ENCODE measurements around the gene PTPRD. TPM values are rescaled to one million over a fixed set of nuclear protein-coding genes. Genes with fewer than 3 reads are reported as not detected.

The PTPRD gene
- total and polyA plus RNA-seq, 2 donors (not counting 1 experiment from before 2014, with no cell fraction given): not detected

GRCh38 chr9:8278048-8278447 is 2334.8 kb downstream of the PTPRD start:
- peaks cover 0 to 7% (median 0%) of the 10 kb centered on the region in 3 donors for H3K9me3 ChIP-seq (ENCODE audit: control extremely low read depth in 1 of 3, control insufficient read depth in 2 of 3, insufficient read depth in 1 of 3, low read length in 2 of 3)
- H3K79me2 ChIP-seq (ENCODE audit: control insufficient read depth, insufficient read depth, low read length): no peaks in the 10 kb centered on the region
- Mint-ChIP-seq H3K27ac (no peak overlapping the region), H3K9me3 (ENCODE audit: insufficient read depth) (peaks cover 6% of the 10 kb centered on the region), H3K27me3 (no peaks in the 10 kb centered on the region), H3K4me3 (no peak overlapping the region), H3K4me1 (no peaks in the 10 kb centered on the region)
- H3K36me3 ChIP-seq (replicated peaks in 1 of 2; ENCODE audit: control extremely low read depth in 1 of 2, control insufficient read depth in 1 of 2, extremely low read depth in 1 of 2, insufficient read depth in 2 of 2, low read length in 1 of 2): no peaks in the 10 kb centered on the region
- H4K20me1 ChIP-seq (ENCODE audit: control insufficient read depth, insufficient read depth, low read length, poor library complexity, severe bottlenecking): no peaks in the 10 kb centered on the region
- intact Hi-C loops (cut with micrococcal nuclease): no loop called here
- CTCF ChIA-PET: interaction anchor here (1.6 kb wide), 1 partner anchor 12 kb away, joined by 4 read pairs; no protein-coding TSS in a partner anchor
- no peak for TF ChIP-seq CTCF (IDR thresholded peaks at IDR 0.05)
- no peak for TF ChIP-seq EZH2 (IDR thresholded peaks at IDR 0.05; ENCODE audit: borderline replicate concordance, insufficient read depth, low read depth, low read length, poor library complexity, severe bottlenecking)
- no peak overlapping the region for H3K4me3 ChIP-seq (ENCODE audit: control extremely low read depth in 1 of 5, extremely low read depth in 1 of 5, insufficient read depth in 1 of 5, low read depth in 2 of 5, low read length in 4 of 5)
- no peak overlapping the region for H2AFZ ChIP-seq (ENCODE audit: insufficient read depth, low read depth, low read length, poor library complexity, severe bottlenecking)
- no peak for DNase-seq
- no peak for ATAC-seq (ENCODE audit: low read depth)
- H3K4me2 ChIP-seq (replicated peaks; ENCODE audit: low read depth, low read length, poor library complexity, severe bottlenecking): no peak overlapping the region
- POLR2A ChIA-PET: no interaction called here
- no peak overlapping the region for H3K9ac ChIP-seq (ENCODE audit: low read length)
- no peaks in the 10 kb centered on the region for H3K4me1 ChIP-seq (ENCODE audit: control insufficient read depth in 2 of 2, insufficient read depth in 2 of 2, low read length in 2 of 2)
- whole genome bisulfite sequencing (ENCODE audit: insufficient coverage): 90% methylated on average over 2 of the region's 3 CpGs
- peaks cover 0 to 4% (median 0%) of the 10 kb centered on the region in 4 experiments for H3K27me3 ChIP-seq (replicated peaks in 1 of 4; ENCODE audit: control extremely low read depth in 1 of 4, control insufficient read depth in 3 of 4, insufficient read depth in 4 of 4, low read length in 3 of 4)
- H3K27ac ChIP-seq (ENCODE audit: low read length in 2 of 2): no peak overlapping the region

- Histone ChIP-seq H2AFZ (ENCODE audit: insufficient read depth, low read depth, low read length, poor library complexity, severe bottlenecking) (no peak overlapping the region), H4K20me1 (ENCODE audit: control insufficient read depth, insufficient read depth, low read length, poor library complexity, severe bottlenecking) (no peaks in the 10 kb centered on the region), H3K27ac (ENCODE audit: low read length in 2 of 2) (no peak overlapping the region), H3K4me1 (ENCODE audit: control insufficient read depth in 2 of 2, insufficient read depth in 2 of 2, low read length in 2 of 2) (no peaks in the 10 kb centered on the region), H3K9me3 (ENCODE audit: control extremely low read depth in 1 of 3, control insufficient read depth in 2 of 3, insufficient read depth in 1 of 3, low read length in 2 of 3) (peaks cover 0 to under 1% (median 0%) of the 10 kb centered on the region in 3 donors), H3K4me2 (replicated peaks; ENCODE audit: low read depth, low read length, poor library complexity, severe bottlenecking) (no peak overlapping the region), H3K27me3 (replicated peaks in 1 of 4; ENCODE audit: control extremely low read depth in 1 of 4, control insufficient read depth in 3 of 4, insufficient read depth in 4 of 4, low read length in 3 of 4) (peaks cover 0 to 1% (median 0%) of the 10 kb centered on the region in 4 experiments), H3K4me3 (ENCODE audit: control extremely low read depth in 1 of 5, extremely low read depth in 1 of 5, insufficient read depth in 1 of 5, low read depth in 2 of 5, low read length in 4 of 5) (no peak overlapping the region), H3K9ac (ENCODE audit: low read length) (no peak overlapping the region), H3K79me2 (ENCODE audit: control insufficient read depth, insufficient read depth, low read length) (no peaks in the 10 kb centered on the region), H3K36me3 (replicated peaks in 1 of 2; ENCODE audit: control extremely low read depth in 1 of 2, control insufficient read depth in 1 of 2, extremely low read depth in 1 of 2, insufficient read depth in 2 of 2, low read length in 1 of 2) (no peaks in the 10 kb centered on the region)
- TF ChIP-seq EZH2 (IDR thresholded peaks at IDR 0.05; ENCODE audit: borderline replicate concordance, insufficient read depth, low read depth, low read length, poor library complexity, severe bottlenecking) (no peak), CTCF (IDR thresholded peaks at IDR 0.05) (no peak)
- ChIA-PET CTCF (no interaction called here), POLR2A (no interaction called here)
- ATAC-seq (ENCODE audit: low read depth): no peak
- no peak overlapping the region for H3K4me3 Mint-ChIP-seq
- no peaks in the 10 kb centered on the region for H3K9me3 Mint-ChIP-seq (ENCODE audit: insufficient read depth)
- no peaks in the 10 kb centered on the region for H3K4me1 Mint-ChIP-seq
- no peaks in the 10 kb centered on the region for H3K27me3 Mint-ChIP-seq
- DNase-seq: no peak
- H3K27ac Mint-ChIP-seq: no peak overlapping the region
- intact Hi-C loops (cut with micrococcal nuclease): no loop called here
Observed at GRCh38 chr9:8270235-8270634, 2342.6 kb downstream of the PTPRD start.

Data from B cell (primary cell).